ENCODE results near the gene SETD3.

The SETD3 gene

DNA sequence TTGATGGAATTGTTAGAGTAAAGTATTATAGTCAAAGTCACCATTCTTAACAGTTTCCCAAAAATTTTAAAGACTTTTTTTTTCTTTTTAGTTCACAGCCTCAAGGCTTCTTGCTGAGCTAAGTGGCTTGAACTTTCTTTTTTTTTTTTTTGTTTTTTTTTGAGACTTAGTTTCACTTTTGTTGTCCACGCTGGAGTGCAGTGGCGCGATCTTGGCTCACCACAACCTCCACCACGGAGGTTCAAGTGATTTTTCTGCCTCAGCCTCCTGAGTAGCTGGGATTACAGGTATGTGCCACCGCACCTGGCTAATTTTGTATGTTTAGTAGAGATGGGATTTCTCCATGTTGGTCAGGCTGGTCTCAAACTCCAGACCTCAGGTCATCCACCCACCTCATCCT lies 92.8 kb downstream of the SETD3 start:
- DNase-seq: no peak

DNA sequence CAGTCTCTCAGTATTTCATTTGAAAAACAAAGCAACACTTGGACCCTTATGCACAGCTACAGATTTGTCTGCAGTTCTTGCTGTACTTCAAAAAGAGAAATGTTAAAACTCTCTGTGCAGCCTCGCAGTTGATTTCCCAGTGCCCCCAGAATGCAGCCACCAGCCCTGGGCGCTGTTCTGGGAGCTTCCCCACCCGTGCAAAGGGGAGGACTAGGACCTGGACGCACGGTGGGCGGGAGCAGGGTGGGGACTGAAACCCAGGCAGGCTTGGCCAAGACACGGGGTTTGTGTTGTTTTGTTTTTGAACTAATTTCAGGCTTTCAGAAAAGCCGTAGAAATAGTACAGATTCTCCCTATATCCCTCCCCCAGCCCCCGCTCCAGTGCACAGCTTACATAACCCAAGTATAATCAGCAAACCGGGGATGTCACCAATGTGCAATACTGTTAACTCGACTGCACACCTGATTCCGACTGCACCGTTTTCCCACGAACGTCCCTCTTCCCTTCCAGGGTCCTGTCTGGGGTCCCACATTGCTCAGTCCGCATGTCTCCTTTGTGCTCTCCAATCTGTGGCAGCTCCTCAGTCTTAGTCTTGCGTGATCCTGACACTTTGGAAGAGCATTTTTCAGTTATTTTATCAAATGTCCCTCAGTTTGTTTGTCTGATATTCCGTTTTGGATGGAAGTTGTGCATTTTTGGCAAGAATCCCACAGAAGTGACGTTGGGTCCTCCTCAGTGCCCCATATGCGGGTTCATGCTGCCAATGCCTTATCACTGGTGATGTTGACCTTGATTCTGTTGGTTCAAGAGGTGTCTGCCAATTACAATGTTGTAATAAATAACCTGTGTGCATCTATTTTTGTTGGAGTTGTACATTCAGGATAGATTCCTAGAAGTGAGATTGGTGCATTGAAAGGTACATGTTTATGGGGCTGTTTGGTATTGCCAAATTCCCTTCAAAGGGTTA lies 95.9 kb downstream of the SETD3 start:
- no peak for DNase-seq

DNA sequence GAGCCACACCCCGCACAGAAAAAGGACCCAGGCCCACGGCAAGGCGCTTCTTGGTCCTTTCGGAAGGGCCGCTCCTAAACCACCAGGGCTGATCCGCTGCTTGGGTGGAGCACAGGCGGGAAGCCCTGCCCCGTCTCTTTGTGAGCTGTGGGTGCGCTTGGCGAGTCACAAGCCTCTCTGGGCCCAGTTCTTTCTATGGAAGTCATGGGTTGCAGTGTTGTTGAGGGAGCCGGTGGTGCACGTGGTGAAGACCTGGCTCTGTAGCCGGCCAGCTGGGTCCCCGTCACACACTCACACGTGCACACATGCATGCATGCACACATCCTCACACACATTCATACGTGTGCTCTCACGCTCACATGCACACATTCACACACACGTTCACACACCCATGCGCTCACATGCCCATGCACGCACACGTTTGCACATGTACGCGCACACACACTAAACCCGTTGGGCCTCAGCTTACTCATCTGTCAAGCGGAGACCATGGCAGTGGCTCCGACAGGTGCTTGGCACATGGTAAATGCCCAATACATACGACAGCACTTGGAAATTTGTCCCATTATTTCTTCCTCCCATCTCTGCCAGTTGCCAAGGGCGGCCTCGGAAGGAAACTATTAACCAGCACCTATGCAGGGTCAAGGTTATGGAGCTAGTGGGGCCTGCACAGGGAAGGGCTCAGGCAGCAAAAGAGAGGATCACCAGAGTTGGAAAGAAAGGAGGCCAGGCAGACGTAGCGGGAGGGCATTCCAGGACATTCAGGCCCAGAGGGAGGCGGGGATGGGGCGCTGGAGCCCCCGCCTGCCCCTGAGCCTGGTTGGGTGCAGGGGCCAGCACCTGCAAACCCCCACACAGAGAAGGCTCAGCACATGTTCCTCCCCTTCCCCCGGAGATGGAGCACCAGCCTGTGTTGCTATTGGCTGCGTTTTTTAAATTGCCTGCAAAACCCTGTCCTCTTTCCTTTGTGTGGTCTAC lies 96.9 kb downstream of the SETD3 start:
- no peak for DNase-seq

DNA sequence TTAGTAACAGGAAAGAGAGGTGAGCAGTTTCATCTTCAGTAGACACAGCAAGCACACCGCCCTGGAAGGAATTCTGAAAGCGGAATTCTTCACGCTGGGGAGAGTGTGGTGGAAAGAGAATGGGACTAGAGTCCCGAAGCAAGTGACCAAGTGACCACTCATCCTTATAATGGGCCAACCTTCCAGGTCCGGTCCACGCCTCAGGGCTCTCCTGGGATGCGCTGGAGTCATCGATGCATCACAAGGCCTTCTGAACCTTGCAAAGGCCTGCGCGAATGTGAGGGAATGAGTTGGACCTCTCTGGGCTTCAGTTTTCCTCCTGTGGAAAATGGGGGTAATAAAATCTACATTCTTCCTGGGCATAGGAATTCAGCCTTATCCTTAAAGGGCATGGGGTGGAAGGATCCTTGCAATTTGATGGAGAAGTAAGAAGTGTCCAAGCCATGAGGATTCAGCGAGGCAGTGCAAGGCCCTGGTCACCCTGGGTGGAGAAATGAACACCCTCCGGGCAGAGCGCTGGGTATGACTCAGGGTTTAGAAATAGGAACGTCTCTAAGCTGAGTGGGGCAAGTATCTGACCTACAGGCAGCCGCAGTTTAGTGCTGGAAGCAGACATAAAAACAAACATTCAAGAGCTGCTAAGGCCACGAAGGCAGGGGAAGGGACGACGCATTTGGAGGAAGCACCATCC lies 97.7 kb downstream of the SETD3 start:
- no peak for DNase-seq

GRCh38 chr14:99382071-99382470 lies 98.6 kb downstream of the SETD3 start:
- DNase-seq: no peak

- DNase-seq: no peak
Measured at GRCh38 chr14:99381688-99382060, 99.0 kb downstream of the SETD3 start.

DNA sequence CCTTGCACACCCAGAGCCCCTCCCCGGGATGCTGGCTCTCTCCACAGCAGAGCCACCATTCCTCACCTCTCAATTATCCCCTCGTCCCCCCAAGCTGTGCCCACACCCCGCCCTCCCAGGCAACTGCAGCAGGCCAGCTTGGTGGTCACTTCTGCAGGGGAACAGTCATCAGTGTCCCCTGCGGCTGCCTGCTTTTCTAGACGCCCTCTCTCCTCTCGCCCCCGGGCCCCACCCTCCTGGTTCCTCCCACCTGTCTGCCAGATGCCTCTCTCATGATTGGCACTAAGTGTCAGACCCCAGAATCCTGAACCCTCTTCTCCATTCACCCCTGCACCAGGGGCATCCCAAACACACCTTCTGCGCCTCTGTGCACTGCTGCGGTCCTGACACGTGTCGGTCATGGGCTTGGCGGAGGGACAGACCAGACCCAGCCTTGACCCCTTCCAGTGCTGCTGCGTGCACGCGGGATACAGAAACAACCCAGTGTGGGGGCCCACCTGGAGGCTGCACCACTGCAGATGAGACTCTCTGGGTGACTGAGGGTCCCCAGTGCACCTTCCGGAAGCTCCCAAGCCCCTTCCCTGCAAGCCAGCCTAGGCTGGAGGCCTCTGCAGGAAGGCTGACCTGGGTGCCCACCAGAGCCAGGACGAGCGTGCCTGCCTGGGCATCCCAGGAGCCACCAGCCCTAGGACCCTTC lies 99.5 kb downstream of the SETD3 start:
- no peak for DNase-seq

- DNase-seq: no peak
Measured at GRCh38 chr14:99380402-99380801, 100.3 kb downstream of the SETD3 start.

DNA sequence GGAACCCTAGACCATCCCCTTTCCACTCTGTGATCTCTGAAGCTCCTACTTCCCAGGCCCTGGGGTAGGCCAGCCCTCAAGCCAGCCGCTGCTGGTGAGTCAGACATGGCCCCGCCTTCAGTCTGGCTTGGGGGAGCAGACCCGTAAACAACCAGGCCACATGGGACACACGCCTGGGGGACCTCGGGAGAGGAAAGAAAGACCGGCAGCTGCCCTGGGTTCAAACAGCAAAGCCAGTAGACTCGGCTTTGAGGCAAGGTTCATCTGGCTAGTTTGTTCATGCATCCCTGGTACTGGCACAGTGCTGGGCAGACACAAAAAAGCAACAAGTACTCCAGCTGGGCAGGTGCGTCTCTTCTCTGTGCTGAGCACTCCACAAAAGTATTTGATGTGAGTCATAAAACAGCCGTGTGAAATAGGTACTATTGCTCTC lies 101.9 kb downstream of the SETD3 start:
- no peak for DNase-seq

GRCh38 chr14:99377951-99378350 lies 102.7 kb downstream of the SETD3 start:
- DNase-seq: no peak

GRCh38 chr14:99374964-99375363 lies 105.7 kb downstream of the SETD3 start:
- DNase-seq: no peak

DNA sequence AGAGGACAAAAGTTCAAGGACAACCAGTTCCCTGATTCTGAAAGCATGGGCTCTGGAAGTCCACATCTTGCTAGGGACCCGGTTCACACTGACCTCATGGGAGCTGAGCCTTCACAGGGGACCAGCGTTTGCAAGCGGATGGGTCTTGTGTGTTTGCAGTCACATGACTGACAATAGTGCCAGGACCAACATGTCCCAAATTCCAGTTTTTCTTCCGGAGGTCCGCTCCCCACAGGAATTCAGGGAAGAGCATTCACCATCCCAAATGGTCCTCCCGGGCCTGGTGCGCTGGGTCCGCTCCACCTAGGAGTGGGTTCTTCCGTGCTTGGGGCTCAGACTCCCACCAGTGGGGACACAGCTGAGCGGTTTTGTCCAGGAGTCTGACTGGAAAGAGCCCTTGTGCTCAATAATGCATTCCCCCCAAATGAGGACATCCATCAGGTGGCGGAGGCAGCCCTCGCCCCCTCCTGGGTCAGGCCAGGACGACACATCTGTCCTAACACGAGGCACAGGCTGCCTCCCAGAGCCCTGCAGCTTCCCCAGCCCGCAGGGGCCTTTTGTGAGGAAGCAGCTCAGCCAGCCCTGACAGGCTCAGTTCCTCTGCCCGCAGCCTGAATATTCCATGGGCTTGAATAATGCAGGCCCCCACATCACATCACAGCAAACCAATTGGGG lies 116.9 kb downstream of the SETD3 start:
- DNase-seq: no peak

DNA sequence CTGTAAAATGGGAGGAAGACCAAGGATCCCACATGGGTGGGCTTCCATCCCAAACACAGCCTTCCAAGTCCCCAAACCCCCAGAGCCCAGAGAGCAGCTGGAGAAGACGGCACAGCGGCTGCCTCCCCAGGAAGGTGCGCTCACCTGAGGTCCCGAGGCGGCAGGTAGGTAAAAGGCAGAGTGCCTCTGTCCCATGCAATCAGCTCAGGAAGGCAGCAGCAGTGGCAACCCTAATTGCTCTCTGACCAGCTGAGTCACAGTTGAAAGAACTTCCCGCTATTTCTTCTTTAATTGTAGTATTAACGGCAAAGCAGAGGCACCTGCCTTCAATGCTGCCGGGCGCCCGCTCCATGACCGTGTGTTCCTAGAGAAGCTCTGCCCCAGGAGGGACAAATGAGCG lies 117.6 kb downstream of the SETD3 start:
- no peak for DNase-seq

DNA sequence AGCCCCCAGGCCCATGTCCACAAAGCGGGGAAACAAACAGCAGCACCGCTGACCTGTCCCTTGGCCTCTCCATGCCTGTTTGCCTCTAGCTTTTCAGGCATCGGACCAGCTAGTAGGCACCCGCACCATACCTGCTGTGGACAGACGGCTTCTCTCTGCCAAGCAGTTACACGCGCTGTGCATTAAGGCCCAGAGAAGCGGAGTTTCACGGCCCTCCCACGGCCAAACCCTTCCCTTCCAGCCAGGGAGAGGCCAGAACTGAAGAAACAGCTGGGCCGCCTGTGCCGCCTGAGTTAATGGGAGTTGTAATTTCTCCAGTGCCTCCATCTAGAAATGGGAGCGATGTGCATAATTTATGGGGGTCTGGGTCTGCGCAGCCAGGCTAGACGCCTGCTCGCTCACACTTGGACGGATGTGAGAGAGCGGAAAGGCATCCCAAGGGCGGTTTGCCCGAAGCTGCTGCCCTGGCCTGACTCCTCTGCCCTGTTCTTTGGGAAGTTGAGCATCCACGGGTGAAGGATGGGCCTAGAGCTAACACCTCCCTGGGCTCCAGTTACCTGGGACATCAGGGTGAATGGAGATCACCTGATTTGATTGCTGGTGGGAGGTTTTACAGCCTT lies 119.0 kb downstream of the SETD3 start:
- no peak for DNase-seq

- DNase-seq: no peak
Measured at GRCh38 chr14:99360774-99361595, 119.7 kb downstream of the SETD3 start.

DNA sequence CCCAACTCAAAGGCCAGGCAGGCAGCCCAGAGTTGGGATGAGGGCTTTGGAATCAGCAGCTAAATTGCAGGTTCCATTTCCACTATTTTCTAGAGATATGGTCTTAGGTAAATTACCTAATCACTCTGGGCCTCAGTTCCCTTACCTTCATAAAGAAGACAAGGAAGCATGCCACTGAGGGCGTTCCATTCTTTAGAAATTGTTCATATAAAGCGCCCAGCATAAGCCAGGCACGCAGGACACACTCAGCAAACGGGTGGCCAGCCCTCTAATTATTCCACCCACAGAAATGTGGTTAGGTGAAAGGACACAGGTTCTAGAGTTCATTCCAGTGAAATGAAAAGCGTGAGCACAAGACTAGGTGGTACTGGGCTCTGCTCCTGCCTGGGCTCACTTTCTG lies 120.8 kb downstream of the SETD3 start:
- DNase-seq: no peak

DNA sequence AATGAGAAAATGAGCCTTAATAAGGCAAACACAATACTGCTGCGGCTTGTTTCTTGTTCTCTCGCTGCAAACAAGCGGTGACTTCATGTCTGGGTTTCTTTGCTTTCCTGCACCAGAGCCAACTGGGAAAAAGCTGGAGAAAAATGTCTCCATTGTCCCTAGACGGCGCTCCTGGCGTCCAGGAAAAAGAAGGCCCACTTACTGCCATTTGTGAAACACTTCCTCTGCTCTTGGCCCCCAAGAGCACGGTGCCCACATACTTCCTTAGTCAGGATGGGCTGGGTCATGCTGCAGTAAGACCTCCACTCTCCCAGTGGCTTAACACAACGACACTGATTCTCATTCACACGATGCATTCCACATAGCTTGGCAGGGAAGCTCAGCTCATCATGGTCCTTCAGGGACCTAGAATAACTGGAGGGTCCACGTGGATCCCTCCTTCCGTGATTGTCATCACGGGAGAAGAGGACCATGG lies 122.7 kb downstream of the SETD3 start:
- DNase-seq: no peak

- DNase-seq: no peak
Measured at GRCh38 chr14:99357151-99357915, 123.3 kb downstream of the SETD3 start.

GRCh38 chr14:99356031-99356608 lies 124.5 kb downstream of the SETD3 start:
- no peak for DNase-seq

Data from stimulated activated CD4-positive, alpha-beta T cell treated with anti-CD3 and anti-CD28 coated beads, Interleukin-4, amount 100 ng/mL, for 24 hours (primary cell).